NCI-H2029 (cell line): Measurements from ENCODE around the gene EGLN2.
"Not testable (repeated sequence)": the region's sequence is repeated elsewhere in the genome, so short reads cannot be mapped to it uniquely, and the experiment has no call there.

ENCODE experiments used
- DNase-seq: peaks from one replicate; lab custom pipeline; 2025; lab: John Stamatoyannopoulos, UW

The EGLN2 gene

GRCh38 chr19:40819479-40820234 lies 20.7 kb downstream of the EGLN2 start:
- not testable (repeated sequence) for DNase-seq

DNA sequence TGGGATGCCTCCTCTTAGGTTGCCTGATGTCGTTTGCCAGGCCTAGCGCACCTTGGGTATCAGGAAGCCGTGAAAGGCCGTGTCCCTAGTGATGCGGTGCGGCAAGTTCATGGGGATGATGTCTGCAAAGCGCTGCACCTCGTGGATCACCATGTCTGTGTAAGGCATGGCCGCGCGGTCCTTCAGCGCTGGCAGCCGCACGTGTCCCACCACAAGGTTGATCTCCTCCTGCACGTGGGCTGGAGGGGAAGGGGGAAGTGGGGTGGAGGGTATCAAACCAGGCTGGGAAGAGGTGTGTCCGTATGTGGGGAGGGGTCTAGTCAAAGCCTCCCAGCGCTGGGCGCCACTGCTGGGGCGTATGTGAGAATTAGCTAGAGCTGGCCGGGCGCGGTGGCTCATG lies 23.2 kb downstream of the EGLN2 start:
- DNase-seq: no peak

DNA sequence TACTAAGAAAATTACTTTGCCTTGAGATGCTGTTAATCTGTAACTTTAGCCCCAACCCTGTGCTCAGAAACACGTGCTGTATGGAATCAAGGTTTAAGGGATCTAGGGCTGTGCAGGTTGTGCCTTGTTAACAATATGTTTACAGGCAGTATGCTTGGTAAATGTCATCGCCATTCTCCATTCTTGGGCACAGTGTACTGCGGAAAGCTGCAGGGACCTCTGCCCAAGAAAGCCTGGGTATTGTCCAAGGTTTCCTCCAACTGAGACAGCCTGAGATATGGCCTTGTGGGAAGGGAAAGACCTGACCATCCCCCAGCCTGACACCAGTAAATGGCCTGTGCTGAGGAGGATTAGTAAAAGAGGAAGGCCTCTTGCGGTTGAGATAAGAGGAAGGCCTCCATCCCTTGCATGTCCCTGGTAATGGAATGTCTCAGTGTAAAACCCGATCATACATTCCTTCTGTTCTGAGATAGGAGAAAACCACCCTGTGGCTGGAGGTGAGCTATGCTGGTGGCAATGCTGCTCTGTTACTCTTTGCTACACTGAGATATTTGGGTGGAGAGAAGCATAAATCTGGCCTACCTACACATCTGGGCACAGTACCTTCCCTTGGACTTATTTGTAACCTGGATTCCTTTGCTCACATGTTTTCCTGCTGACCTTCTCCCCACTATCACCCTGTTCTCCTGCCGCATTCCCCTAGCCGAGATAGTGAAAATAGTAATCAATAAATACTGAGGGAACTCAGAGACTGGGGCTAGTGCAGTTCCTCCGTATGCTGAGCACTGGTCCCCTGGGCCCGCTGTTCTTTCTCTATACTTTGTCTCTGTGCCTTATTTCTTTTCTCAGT lies 23.9 kb downstream of the EGLN2 start:
- not testable (repeated sequence) for DNase-seq

- not testable (repeated sequence) for DNase-seq
Observed at GRCh38 chr19:40824916-40825315, 25.9 kb downstream of the EGLN2 start.

- not testable (repeated sequence) for DNase-seq
Observed at GRCh38 chr19:40825460-40826095, 26.6 kb downstream of the EGLN2 start.

- DNase-seq: not testable (repeated sequence)
Observed at GRCh38 chr19:40826312-40826698, 27.3 kb downstream of the EGLN2 start.

DNA sequence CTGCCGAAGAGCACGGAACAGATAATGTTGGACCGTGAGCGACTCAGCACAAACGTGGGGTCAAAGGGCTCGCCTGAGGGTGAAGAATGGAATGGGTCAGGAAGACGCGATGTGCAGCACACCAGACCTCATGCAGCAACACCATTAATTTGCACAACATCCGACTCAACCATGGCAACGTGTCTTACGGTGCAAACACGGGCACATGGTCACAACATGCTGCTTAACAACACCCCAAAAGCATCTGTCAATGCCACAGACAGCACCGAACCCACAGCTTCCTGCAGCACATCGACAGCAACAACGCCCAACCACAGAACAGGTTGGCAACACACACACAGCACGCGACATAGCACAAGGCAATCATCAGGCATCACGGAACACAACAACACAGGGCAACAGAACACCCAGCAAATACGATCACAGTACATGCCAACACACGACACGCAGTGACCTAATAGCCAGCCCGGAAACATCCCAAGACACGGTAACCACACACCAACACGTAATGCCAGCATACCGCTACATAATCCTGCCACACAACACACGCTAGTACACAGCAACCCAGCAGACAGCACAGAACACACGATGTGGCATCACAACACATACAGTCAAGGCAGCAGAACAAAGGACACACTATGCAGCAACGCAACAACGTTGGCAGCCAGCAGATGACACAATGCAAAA lies 27.9 kb downstream of the EGLN2 start:
- not testable (repeated sequence) for DNase-seq

DNA sequence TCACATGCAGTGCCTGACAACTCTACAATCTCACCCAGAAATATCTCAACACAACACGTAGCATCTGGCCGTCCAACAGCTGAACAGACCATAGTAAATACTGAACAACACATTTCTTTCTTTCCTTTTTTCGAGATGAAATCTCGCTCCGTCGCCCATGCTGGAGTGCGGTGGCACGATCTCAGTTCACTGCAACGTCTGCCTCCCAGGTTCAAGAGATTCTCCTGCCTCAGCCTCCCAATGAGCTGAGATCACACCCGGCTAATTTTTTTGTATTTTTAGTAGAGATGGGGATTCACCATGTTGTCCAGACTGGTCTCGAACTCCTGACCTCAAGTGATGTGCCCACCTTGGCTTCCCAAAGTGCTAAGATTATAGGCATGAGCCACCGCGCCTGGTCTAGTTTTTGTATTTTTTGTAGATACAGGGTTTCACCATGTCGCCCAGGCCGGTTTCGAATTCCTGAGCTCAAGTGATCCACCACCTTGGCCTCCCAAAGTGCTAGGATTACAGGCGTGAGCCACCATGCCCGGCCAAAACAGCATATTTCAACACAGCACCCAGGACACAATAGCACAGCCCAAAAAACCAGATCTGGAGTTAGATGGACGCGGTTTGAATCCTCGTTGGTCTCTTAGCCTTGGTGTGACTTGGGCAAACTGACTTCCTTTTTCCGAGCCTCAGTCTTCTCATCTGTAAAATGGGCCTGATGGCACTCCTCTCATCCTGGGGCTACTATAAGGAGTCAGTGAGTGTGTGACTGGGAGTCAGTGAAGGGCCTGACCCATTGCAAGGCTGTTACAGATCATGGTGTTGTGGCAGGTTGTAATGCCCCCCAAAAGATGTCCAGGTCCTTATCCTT lies 28.6 kb downstream of the EGLN2 start:
- no peak for DNase-seq

GRCh38 chr19:40829205-40829604 lies 30.2 kb downstream of the EGLN2 start:
- no peak for DNase-seq

DNA sequence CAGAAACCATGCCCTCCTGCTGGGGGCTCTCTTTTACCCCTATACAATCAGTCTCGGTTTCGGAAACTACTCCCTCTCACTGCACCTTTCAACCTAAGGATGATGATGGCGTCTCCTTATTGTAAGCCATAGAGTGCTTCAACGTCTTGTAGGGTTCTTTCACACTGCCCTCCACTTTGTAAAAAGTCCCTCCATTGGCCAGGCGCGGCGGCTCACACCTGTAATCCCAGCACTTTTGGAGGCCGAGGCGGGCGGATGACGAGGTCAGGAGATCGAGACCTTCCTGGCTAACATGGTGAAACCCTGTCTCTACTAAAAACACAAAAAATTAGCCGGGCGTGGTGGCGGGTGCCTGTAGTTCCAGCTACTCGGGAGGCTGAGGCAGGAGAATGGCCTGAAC lies 31.8 kb downstream of the EGLN2 start:
- not testable (repeated sequence) for DNase-seq

DNA sequence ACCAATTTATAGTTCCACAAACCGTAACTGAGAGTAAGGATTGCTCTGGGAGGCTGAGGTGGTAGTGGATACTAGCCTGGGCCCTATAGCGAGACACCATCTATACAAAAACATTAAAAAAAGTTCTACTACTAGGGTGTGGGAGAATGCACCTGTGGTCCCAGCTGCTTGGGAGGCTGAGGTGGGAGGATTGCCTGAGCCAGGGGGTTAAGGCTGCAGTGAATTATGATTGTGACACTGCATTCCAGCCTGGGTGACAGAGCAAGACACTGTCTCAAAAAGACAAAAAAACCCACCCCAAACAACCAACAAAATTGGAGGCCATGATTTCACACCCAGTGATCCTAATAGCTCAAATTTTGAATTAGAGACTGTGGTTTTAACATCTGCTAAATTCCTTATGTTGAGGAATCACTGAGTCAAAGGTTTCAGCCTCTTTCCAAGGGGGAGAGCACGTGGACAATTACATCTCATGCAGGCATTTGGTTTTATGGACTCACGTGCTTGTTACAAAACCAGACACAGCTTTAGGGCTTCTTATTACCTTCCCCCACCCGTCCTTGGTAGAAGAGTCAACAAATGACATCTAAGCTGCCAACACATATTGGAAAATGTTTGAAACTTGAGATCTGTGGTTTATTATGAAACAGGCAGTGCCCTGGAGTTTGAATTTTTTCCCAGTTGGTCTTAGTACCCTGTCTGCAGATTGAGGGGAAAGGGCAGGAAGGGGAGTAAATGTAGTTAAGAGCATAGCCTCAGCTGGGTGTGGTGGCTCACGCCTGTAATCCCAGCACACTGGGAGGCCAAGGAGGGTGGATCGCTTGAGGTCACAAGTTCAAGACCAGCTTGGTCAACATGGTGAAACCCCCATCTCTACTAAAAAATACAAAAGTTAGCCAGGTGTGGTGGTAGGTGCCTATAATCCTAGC lies 32.8 kb downstream of the EGLN2 start:
- DNase-seq: peak; percentile 88

DNA sequence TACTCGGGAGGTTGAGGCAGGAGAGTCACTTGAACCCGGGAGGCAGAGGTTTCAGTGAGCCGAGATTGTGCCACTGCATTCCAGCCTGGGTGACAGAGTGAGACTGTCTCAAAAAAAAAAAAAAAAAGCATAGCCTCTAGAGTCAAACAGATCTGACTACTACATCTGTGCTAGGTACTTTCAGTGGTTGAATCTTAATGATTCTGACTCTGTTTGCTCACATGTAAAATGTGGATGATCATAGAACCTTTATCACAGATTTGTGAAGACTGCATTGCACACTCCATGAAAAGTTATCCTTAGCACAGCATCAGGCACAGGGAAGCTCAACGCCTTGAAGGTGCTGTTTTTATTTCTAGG lies 33.4 kb downstream of the EGLN2 start:
- DNase-seq: not testable (repeated sequence)

GRCh38 chr19:40833728-40834533 lies 34.9 kb downstream of the EGLN2 start:
- DNase-seq: not testable (repeated sequence)

GRCh38 chr19:40836754-40837429 lies 37.9 kb downstream of the EGLN2 start:
- no peak for DNase-seq

GRCh38 chr19:40838477-40838876 lies 39.5 kb downstream of the EGLN2 start:
- not testable (repeated sequence) for DNase-seq

- not testable (repeated sequence) for DNase-seq
Observed at GRCh38 chr19:40842012-40842411, 43.0 kb downstream of the EGLN2 start.

DNA sequence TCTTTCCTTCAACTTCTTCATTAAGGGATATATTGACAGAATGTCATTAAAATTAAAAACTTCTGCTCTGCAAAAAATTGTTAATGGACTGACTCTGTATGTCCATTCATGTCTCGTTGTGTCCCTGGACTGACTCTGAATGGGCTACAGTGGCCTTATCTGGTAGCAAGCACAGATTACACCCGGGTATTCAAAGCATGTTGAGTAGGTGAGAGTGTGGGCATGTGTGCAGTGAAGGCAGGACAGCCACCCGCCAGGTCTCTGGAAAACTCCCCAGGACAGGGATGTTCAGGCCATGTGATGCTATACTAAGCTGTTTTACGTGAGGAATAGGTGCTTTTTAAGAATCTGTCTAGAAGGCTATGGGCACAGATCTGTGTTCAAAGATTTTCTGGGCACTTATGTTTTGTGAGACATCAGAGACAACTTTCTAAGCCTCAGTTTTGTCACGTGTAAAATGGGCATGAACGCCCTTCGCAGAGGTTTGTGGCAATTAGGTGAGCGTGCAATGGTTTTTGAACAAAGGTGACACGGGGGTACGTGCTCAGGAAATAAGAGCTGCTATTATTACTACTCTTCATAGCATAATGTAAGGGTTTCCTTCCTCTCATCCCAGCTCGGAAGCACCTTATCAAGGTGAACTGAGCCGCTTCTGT lies 44.1 kb downstream of the EGLN2 start:
- not testable (repeated sequence) for DNase-seq

- DNase-seq: not testable (repeated sequence)
Observed at GRCh38 chr19:40843653-40844052, 44.7 kb downstream of the EGLN2 start.
